Measurements from ENCODE around the gene MUC20.
"Not testable (repeated sequence)": the region's sequence is repeated elsewhere in the genome, so short reads cannot be mapped to it uniquely, and the experiment has no call there.

The MUC20 gene

GRCh38 chr3:195711091-195711812 is 9.5 kb upstream of the MUC20 start:
- not testable (repeated sequence) for DNase-seq

- no peak for DNase-seq
Measured at GRCh38 chr3:195711813-195712534, 8.8 kb upstream of the MUC20 start.

GRCh38 chr3:195712535-195712910 is 8.3 kb upstream of the MUC20 start:
- DNase-seq = not testable (repeated sequence)

GRCh38 chr3:195713150-195713549 is 7.6 kb upstream of the MUC20 start:
- DNase-seq = not testable (repeated sequence)

- DNase-seq = no peak
Measured at GRCh38 chr3:195714380-195715011, 6.3 kb upstream of the MUC20 start.

- DNase-seq = no peak
Measured at GRCh38 chr3:195715134-195715533, 5.6 kb upstream of the MUC20 start.

- no peak for DNase-seq
Measured at GRCh38 chr3:195715583-195716266, 5.1 kb upstream of the MUC20 start.

- DNase-seq = no peak
Measured at GRCh38 chr3:195717416-195717815, 3.4 kb upstream of the MUC20 start.

GRCh38 chr3:195717852-195718476 is 2.8 kb upstream of the MUC20 start:
- DNase-seq = no peak

GRCh38 chr3:195718477-195718984 is 2.2 kb upstream of the MUC20 start:
- no peak for DNase-seq

- not testable (repeated sequence) for DNase-seq
Measured at GRCh38 chr3:195719514-195720254, 1.1 kb upstream of the MUC20 start.

GRCh38 chr3:195722139-195722995 is 1.6 kb downstream of the MUC20 start:
- DNase-seq = not testable (repeated sequence)

- DNase-seq = not testable (repeated sequence)
Measured at GRCh38 chr3:195722996-195723345, 2.2 kb downstream of the MUC20 start.

- DNase-seq = not testable (repeated sequence)
Measured at GRCh38 chr3:195724363-195724762, 3.6 kb downstream of the MUC20 start.

GRCh38 chr3:195725916-195726740 is 5.3 kb downstream of the MUC20 start:
- not testable (repeated sequence) for DNase-seq

GRCh38 chr3:195727606-195728195 is 6.9 kb downstream of the MUC20 start:
- DNase-seq = no peak

- DNase-seq = not testable (repeated sequence)
Measured at GRCh38 chr3:195728789-195729188, 8.0 kb downstream of the MUC20 start.

GRCh38 chr3:195729476-195730251 is 8.9 kb downstream of the MUC20 start:
- DNase-seq = no peak

Data from GF-D8 (cell line).